GM19372 (cell line): ENCODE data around the gene SRGAP2B.
"Not testable (repeated sequence)": the region's sequence is repeated elsewhere in the genome, so short reads cannot be mapped to it uniquely, and the experiment has no call there.

ENCODE experiments used
- ATAC-seq: cut with Tn5 transposase; IDR thresholded peaks from one replicate; pipeline ENCODE4 v1.9.1; 2021; ENCODE audit warnings: mild to moderate bottlenecking, low read depth, moderate library complexity; ENCODE audit not compliant: unreplicated experiment

Gene SRGAP2B

GRCh38 chr1:144917154-144918026 lies 177.7 kb downstream of the SRGAP2B start:
- not testable (repeated sequence) for ATAC-seq

GRCh38 chr1:144913977-144914734 lies 181.0 kb downstream of the SRGAP2B start:
- ATAC-seq, result not testable (repeated sequence)

GRCh38 chr1:144913458-144913857 lies 181.7 kb downstream of the SRGAP2B start:
- not testable (repeated sequence) for ATAC-seq

- not testable (repeated sequence) for ATAC-seq
Measured at GRCh38 chr1:144910729-144911128, 184.4 kb downstream of the SRGAP2B start.

GRCh38 chr1:144900841-144901240 lies 194.3 kb downstream of the SRGAP2B start:
- not testable (repeated sequence) for ATAC-seq

GRCh38 chr1:144894454-144895201 lies 200.5 kb downstream of the SRGAP2B start:
- ATAC-seq, result not testable (repeated sequence)

- ATAC-seq, result not testable (repeated sequence)
Measured at GRCh38 chr1:144893710-144894438, 201.3 kb downstream of the SRGAP2B start.

GRCh38 chr1:144893062-144893461 lies 202.1 kb downstream of the SRGAP2B start:
- not testable (repeated sequence) for ATAC-seq

GRCh38 chr1:144889450-144890115 lies 205.5 kb downstream of the SRGAP2B start:
- not testable (repeated sequence) for ATAC-seq

GRCh38 chr1:144883022-144883421 lies 212.1 kb downstream of the SRGAP2B start:
- not testable (repeated sequence) for ATAC-seq

- not testable (repeated sequence) for ATAC-seq
Measured at GRCh38 chr1:144882343-144882742, 212.8 kb downstream of the SRGAP2B start.

GRCh38 chr1:144858607-144859006 lies 236.5 kb downstream of the SRGAP2B start:
- ATAC-seq, result not testable (repeated sequence)
